ENCODE measurements around the gene ZNF438.
"Not testable (repeated sequence)": the region's sequence is repeated elsewhere in the genome, so short reads cannot be mapped to it uniquely, and the experiment has no call there.

The ZNF438 gene

DNA sequence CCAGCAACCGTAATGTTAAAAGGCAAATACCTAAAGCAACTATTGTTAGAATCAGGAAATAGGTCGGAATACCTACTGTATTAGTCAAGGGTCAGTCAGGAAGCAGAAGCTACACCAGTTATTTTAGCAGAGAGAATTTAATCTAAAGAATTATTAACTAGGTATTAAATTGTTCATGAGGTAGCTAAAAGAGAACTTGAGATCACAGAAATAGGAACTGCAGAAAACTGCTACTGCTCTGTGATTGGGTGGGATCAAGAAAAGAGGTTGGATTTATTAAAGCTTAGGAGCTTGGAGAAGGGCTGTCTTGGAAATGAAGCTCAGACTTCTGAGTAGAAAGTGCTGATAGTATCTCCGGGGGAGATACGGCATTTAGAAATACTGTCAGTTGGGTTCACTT, 20.0 kb upstream of the ZNF438 start:
- no peak for DNase-seq (ENCODE audit: low read depth in 2 of 2)

DNA sequence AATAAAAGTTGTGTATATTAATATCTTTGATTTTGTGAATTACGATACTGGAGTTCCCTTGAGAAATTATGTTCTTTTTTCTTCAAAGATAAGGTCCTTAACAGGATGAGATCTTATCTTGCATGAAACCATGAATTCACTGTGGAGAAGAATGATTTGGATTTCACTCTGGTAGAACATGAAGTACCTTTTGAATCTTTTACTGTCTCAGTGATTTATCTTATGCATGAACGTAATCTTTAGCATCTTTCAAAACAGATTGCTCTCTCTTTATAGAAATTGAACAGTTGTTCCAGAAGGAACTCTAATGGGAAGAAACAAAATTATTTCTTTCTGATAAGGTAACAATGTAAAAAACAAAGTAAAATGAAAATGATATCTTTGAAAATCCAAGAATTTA, 11.0 kb upstream of the ZNF438 start:
- no peak for DNase-seq (ENCODE audit: low read depth in 2 of 2)

GRCh38 chr10:31041011-31041410, 9.3 kb upstream of the ZNF438 start:
- no peak for DNase-seq (ENCODE audit: low read depth in 2 of 2)

GRCh38 chr10:31039006-31039405, 7.3 kb upstream of the ZNF438 start:
- DNase-seq (ENCODE audit: low read depth in 2 of 2): not testable (repeated sequence)

GRCh38 chr10:31037749-31038148, 6.1 kb upstream of the ZNF438 start:
- DNase-seq (ENCODE audit: low read depth in 2 of 2): no peak

DNA sequence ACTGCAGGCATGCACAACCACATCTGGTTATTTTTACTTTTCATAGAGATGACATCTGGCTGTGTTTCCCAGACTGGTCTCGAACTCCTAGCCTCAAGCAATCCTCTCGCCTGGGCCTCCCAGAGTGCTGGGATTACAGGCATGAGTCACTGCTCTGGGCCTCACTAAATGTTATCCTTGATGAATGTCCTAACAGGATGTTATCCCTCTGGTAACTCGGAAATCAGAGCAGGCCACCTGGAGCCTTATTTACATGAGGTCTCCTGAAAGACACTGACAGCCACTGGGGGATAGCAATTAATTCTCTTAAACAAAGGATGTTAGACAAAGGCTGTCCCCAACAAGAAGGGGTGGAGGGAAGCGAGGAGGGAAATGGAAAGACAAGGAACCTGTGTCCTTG, 4.5 kb upstream of the ZNF438 start:
- no peak for DNase-seq (ENCODE audit: low read depth in 2 of 2)

- no peak for DNase-seq (ENCODE audit: low read depth in 2 of 2)
Measured at GRCh38 chr10:31035266-31035798, 3.7 kb upstream of the ZNF438 start.

DNA sequence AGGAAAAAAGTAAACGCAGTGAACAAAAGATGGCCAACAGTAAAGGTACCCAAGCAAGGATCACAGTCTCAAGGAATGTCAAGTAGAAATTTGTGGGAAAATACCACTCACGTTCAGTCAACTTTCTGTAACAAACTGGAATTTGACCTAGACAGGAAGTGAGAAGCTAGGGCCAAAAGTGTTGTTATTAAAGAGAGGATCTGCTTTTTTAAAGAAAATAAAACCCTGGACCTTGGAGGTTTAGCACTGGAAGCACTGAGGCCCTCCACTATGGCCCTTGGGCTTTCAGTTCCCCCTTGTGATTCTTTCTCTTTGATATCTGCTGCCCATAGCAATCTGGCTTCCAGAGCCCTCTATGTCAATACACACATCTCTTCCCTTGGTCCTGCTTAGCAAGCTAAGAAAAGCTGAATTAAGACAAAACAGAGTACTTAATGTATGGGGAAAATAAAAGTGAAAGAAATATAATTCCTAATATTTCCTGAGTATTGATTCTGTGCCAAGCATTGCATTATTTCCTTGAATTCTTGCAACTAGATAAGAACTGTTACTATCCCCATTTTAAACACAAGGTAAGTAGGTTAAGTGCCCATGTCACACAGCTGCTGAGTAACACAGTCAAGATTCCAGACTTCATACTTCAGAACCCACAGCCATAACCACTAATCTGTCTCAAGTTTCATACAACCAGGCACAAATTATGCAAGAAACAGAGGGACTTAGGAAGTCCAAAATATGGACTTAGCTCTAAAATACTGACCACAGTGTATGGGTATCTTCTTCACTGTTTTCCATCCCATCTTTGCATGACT, 2.6 kb upstream of the ZNF438 start:
- no peak for DNase-seq (ENCODE audit: low read depth in 2 of 2)

GRCh38 chr10:31033147-31033546, 1.5 kb upstream of the ZNF438 start:
- DNase-seq (ENCODE audit: low read depth in 2 of 2): no peak

- peak; percentile 90 to 93 for DNase-seq (ENCODE audit: low read depth in 2 of 2)
Measured at GRCh38 chr10:31032258-31033132, 830 bp upstream of the ZNF438 start.

DNA sequence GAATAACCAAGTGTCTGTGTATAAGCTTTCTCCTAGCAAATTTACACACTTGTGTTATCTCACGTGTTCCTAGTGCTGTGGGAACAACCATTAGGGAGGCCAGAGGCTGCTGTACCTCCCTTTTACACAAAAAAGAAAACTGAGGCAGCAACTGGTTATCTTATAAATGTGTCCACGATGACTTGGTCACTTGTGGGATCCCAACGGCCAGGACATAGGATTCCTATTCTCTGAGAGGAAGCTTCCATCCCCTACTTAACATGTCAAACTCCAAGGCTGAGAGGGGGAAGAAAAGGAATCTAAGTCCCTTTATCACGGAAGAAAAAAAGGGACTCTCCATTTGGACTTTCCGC, 484 bp downstream of the ZNF438 start:
- no peak for DNase-seq (ENCODE audit: low read depth in 2 of 2)

DNA sequence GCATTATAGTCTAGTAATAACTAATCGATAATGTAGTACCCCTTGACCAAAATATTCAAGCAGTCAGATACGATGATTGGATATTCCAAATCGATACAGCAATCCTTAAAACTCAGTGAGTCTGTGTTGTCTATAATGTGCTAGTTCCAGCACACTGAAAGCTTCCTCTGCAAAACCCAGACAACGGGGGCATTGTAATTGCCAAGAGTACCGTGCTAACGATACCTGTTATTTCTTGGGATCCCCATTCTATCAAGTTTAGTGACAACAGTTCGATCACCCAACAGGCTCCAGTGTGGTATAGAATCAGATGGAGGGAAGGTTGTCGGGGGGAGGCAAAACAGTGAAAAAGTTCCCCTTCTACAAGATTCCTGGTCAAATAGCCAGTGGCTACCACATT, 865 bp downstream of the ZNF438 start:
- DNase-seq (ENCODE audit: low read depth in 2 of 2): no peak

DNA sequence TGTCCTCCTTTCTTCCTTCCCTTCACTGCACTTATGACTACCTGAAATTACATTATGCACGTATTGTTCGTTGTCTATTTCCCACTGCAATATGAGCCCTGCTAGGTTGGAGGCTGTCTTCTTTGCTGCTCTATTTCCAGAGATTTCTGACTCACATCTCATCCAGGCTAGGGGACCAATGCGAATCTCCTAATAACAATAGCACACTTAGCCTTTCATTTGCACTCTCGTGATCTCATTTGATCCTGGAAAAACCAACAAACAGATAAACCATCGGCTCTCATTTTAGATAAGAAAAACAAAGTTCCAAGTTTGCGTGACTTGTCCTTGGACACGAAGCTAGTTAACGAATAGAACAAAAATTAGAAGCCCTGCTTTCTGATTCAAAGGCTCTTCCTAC, 1.4 kb downstream of the ZNF438 start:
- DNase-seq (ENCODE audit: low read depth in 2 of 2): no peak

- DNase-seq (ENCODE audit: low read depth in 2 of 2): no peak
Measured at GRCh38 chr10:31028081-31028480, 3.6 kb downstream of the ZNF438 start.

- DNase-seq (ENCODE audit: low read depth in 2 of 2): not testable (repeated sequence)
Measured at GRCh38 chr10:31026279-31026678, 5.4 kb downstream of the ZNF438 start.

DNA sequence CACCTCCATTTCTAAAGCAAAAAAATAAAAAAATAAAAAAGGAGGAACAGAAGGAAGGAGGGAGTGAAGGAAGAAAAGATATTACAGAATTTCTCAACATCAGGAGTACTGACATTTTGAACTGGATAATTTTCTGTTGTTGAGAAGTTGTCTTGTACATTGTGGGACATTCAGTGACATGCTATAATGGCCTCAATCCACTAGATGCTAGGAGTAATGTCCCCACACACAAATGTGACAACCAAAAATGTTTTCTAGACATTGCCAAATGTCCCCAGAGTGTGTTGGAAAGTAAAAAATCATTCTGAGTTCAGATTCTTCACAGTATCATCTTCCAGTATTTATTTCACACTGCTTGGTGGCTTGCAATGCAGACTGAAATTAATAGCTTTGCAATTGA, 6.5 kb downstream of the ZNF438 start:
- no peak for DNase-seq (ENCODE audit: low read depth in 2 of 2)

- DNase-seq (ENCODE audit: low read depth in 2 of 2): no peak
Measured at GRCh38 chr10:31023558-31023957, 8.1 kb downstream of the ZNF438 start.

- DNase-seq (ENCODE audit: low read depth in 2 of 2): no peak
Measured at GRCh38 chr10:31020209-31020608, 11.5 kb downstream of the ZNF438 start.

GRCh38 chr10:31018962-31019361, 12.7 kb downstream of the ZNF438 start:
- no peak for DNase-seq (ENCODE audit: low read depth in 2 of 2)

GRCh38 chr10:31018356-31018750, 13.3 kb downstream of the ZNF438 start:
- no peak for DNase-seq (ENCODE audit: low read depth in 2 of 2)

DNA sequence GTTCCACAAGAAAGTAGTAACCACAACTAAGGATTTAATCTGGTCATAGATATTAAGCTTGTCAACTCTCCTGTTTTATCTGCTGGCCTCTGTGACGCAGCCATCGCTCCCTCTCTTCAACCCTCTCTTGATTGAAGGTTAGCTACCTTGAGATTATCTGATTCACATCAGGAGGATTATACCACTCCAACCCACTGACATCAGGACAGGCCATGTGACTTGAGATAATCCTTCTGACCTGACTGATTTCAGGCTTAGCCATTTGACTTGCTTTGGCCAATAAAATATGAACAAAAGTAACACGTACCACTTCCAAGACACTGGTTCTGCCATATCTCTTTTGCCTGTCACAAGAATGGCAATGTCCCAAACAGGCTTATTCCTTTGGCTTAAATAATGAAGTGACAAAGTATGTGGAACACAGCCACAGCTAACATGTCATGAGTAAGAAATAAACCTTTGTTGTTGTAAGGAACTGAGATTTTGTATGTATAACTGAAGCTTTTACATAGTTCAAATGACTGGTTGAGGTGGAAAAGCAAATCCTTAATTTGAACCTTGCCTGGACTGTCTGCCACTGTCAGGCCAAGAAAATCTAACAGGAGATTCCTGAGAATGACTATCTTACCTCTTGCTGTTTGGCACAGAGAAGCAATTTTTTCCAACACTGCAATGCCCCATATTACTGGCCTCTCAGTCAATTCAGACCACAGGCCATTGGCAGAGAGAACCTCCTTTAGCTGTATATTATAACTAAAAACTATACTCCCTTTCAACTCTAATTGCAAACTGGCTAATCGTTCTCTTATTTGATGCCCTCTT, 13.9 kb downstream of the ZNF438 start:
- no peak for DNase-seq (ENCODE audit: low read depth in 2 of 2)

All from activated CD4-positive, alpha-beta T cell treated with anti-CD3 and anti-CD28 coated beads for 24 hours (primary cell).